BLaER1 treated with 17β-estradiol and CSF1 and Interleukin-3, amounts not matched to agents 10 nM and 100 nM (cell line): ENCODE results near the gene CD46.

ENCODE experiments used
- H3K27ac ChIP-seq, 11 experiments: shearing (Covaris generic); formaldehyde crosslinking; 2 replicates each; pipeline ENCODE4 v1.8.1; 2022
- H3K27me3 ChIP-seq, 11 experiments: shearing (Covaris generic); formaldehyde crosslinking; 2 replicates each; pipeline ENCODE4 v1.8.1; 2022
- H3K36me3 ChIP-seq, 11 experiments: shearing (Covaris generic); formaldehyde crosslinking; 2 replicates each; pipeline ENCODE4 v1.8.1; 2022
- H3K4me1 ChIP-seq, 10 experiments: shearing (Covaris generic); formaldehyde crosslinking; 2 replicates each; pipeline ENCODE4 v1.8.1; 2022
- H3K4me2 ChIP-seq, 11 experiments: shearing (Covaris generic); formaldehyde crosslinking; 2 replicates each; pipeline ENCODE4 v1.8.1; 2022
- H3K4me3 ChIP-seq, 10 experiments: shearing (Covaris generic); formaldehyde crosslinking; 2 replicates each; pipeline ENCODE4 v1.8.1; 2022
- H3K9ac ChIP-seq, 11 experiments: shearing (Covaris generic); formaldehyde crosslinking; 2 replicates each; pipeline ENCODE4 v1.8.1; 2022
- H3K9me3 ChIP-seq, 11 experiments: shearing (Covaris generic); formaldehyde crosslinking; replicated peaks in 1 of 11; 2 replicates each; pipeline ENCODE4 v1.8.1; 2022
- H4K20me1 ChIP-seq, 11 experiments: shearing (Covaris generic); formaldehyde crosslinking; 2 replicates each; pipeline ENCODE4 v1.8.1; 2022
- Cebpa-rat ChIP-seq, 11 experiments: shearing (Covaris generic); IDR thresholded peaks; 2 replicates each; pipeline ENCODE4 v1.8.1; 2022

Gene CD46

DNA sequence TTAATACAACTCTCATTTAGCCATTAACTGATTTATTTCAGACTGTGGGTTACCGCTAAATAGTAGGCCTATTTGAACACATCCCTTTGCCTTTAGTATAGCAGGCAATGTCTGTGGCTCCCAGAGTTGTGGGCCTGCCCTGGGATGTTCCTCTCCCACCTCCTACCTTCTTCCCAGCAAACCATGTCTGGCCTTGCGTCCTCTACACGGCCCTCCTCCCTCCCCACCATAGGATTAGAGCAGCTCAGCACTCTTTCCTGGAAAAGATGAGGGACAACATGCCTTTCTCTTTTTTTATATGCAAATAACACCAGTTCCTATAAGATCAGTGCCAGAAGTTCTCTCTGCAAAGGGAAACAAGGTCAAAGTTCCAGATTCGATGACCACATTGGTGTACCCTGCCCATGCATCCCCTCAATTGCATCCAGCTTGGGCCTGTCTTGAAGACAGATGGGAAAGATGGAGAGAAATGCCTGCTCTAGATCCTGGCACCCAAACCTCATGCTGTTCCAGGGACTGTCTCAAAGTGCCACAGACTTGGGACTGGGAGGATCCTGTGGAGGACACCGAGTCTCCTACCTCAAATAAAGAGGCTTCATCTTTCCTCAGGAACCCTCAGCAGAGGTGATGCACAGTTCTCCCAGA, 57.2 kb downstream of the CD46 start:
- no peak for TF ChIP-seq Cebpa-rat (IDR thresholded peaks at IDR 0.05)
- Histone ChIP-seq H3K27ac (no peak overlapping the region), H4K20me1 (peaks cover 0 to 19% (median 0%) of the 10 kb centered on the region in 11 experiments; a peak in 3 of 22 replicates)

DNA sequence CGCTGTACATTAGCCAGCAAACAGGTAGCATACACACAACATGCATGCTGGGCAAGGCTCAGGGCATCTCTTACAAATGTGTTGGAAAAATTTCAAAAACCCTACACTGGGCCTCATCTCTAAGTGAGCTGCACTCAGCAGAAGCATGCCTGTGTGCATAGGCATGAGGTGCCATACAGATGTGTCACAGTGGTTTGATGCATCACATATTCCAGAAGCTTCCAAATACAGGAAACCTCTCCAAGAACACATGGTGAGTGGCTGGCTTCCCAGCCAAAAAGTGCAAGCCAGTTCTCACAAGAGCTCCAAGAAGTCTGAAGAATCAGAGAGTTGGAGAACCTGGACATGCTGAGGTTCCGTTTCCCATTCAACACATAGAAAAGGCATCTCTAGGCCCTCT, 58.3 kb downstream of the CD46 start:
- no peak overlapping the region for H3K9ac ChIP-seq
- H4K20me1 ChIP-seq = peaks cover 0 to 24% (median 0%) of the 10 kb centered on the region in 11 experiments; a peak in 3 of 22 replicates
- peaks cover 9 to 82% (median 31%) of the 10 kb centered on the region in 11 experiments; a peak in 17 of 22 replicates for H3K36me3 ChIP-seq
- peaks cover 26 to 77% (median 41%) of the 10 kb centered on the region in 10 experiments for H3K4me1 ChIP-seq
- H3K9me3 ChIP-seq = no peaks in the 10 kb centered on the region
- TF ChIP-seq Cebpa-rat (IDR thresholded peaks at IDR 0.05) = no peak
- H3K27ac ChIP-seq = no peak overlapping the region
- H3K4me2 ChIP-seq = no peak overlapping the region
- no peak overlapping the region for H3K4me3 ChIP-seq
- no peaks in the 10 kb centered on the region for H3K27me3 ChIP-seq

More for the DNA sequence above, 57.2 kb downstream of the CD46 start:
- Histone ChIP-seq H3K9me3 (no peaks in the 10 kb centered on the region), H3K4me2 (peak overlapping the region in 1 of 11 experiments; percentile 3; a peak in 2 of 22 replicates), H3K36me3 (peaks cover 9 to 80% (median 28%) of the 10 kb centered on the region in 11 experiments; a peak in 18 of 22 replicates), H3K4me3 (no peak overlapping the region), H3K9ac (no peak overlapping the region), H3K27me3 (no peaks in the 10 kb centered on the region), H3K4me1 (peaks cover 26 to 65% (median 38%) of the 10 kb centered on the region in 10 experiments)

DNA sequence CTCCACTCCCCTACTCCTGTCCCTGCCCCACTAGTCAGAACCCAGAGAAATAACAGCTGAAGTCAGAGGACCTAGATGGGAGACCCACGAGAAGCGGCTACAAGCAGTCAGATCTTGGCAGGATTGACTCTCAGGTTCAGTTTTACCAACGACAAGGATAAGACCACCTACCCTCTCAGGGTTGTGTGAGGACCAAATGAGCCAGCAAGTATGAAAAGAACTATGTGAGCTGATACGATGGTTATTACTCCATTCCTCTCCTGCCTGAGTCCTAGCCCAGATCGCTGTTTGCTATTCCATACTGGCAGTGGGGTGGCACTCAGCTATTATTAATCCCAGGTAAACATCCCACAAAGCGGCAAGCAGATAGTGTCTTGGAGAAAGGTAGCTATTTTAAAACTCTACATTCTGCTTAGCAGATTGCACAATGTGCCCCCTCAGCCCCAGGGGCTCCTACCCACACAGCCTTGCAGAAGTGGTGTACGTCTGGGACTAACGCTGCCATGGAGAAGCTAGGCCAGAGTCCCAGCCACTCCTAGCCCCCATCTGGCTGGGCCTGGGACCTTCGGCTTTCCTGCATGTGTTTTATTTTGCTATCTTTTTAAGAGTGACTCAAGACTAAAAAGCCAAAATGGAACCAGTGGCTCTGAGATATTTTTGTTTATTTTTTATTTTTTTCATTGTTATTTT, 58.9 kb downstream of the CD46 start:
- Histone ChIP-seq H3K27me3 (no peaks in the 10 kb centered on the region), H3K36me3 (peaks cover 3 to 82% (median 30%) of the 10 kb centered on the region in 11 experiments; a peak in 15 of 22 replicates), H3K9ac (no peak overlapping the region), H3K4me3 (no peak overlapping the region), H3K27ac (no peak overlapping the region), H3K4me1 (peaks cover 26 to 79% (median 44%) of the 10 kb centered on the region in 10 experiments), H3K4me2 (peak overlapping the region in 4 of 11 experiments; percentile 8 to 42 (median 24); a peak in 6 of 22 replicates), H4K20me1 (peaks cover 0 to 30% (median 0%) of the 10 kb centered on the region in 11 experiments; a peak in 4 of 22 replicates), H3K9me3 (no peaks in the 10 kb centered on the region)
- TF ChIP-seq Cebpa-rat (IDR thresholded peaks at IDR 0.05) = 0 out of 22 replicates have a peak, but pooled peaks of 2 of the 11 experiments have one; percentile 9 to 15

DNA sequence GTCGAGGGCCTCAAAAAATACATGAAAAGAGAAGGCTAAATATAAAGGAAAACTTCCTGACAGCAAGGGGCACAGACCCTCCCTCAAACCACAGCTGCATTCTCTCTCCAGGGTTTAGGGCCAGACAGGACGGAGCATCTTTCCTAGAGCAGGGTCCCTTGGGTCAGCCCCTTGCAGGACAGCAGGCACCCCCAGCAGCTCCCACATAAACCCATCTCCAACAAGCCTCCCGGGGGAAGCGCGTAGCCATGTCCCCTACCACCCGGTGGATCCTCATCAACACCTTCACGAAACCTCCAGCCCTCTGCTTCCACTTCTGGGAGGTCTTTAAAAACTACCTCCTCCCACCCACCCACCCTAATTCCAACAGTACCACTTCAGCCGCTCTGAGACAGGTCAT, 59.5 kb downstream of the CD46 start:
- no peak for TF ChIP-seq Cebpa-rat (IDR thresholded peaks at IDR 0.05)
- Histone ChIP-seq H3K27ac (no peak overlapping the region), H3K4me1 (peaks cover 31 to 79% (median 49%) of the 10 kb centered on the region in 10 experiments), H4K20me1 (peaks cover 0 to 30% (median 0%) of the 10 kb centered on the region in 11 experiments; a peak in 4 of 22 replicates), H3K36me3 (peaks cover 0 to 78% (median 30%) of the 10 kb centered on the region in 11 experiments; a peak in 13 of 22 replicates), H3K9me3 (no peaks in the 10 kb centered on the region), H3K9ac (no peak overlapping the region), H3K27me3 (no peaks in the 10 kb centered on the region), H3K4me3 (no peak overlapping the region), H3K4me2 (peak overlapping the region in 4 of 11 experiments; percentile 8 to 42 (median 24); a peak in 6 of 22 replicates)

DNA sequence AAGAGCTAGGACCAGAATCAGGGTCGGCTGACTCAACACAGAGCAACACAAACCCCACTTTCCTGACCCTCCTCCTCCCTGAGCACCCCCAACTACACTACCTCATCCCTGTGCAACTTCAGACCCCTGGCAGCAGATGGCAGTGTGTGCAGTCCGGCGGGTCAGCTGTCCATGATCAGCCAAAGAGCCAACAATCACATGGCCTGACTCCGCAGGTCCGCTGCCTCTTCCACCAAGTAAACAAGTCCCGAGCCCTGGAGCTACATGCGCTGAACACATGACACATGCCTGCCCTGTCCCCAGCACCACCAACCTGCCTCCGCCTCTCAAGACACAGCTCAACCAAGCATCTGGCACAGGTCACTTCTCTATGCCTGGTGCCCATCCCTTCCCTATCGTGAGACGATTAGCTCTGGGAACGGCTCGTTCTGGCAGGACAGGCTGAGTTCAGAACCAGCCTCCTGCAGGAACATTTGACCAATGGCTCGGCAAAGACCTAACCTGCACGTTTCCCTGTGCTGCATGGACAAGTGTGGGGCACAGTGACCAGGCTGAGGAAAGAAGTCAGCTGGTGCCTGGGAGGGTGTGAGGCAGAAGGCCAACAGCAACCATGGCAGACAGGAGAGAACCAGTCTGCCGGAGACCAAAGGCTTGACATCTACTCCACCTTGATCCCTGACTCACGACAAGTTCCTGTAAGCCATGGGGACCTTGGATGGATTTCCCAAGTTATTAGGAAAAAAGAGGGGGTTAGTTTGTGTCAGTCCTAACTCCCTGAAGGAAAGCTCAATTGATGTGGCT, 60.3 kb downstream of the CD46 start:
- Histone ChIP-seq H3K9me3 (no peaks in the 10 kb centered on the region), H3K36me3 (peaks cover 0 to 77% (median 29%) of the 10 kb centered on the region in 11 experiments; a peak in 13 of 22 replicates), H3K4me1 (peaks cover 27 to 79% (median 47%) of the 10 kb centered on the region in 10 experiments), H3K4me2 (peak overlapping the region in 4 of 11 experiments; percentile 6 to 90 (median 88); a peak in 7 of 22 replicates), H4K20me1 (peaks cover 0 to 36% (median 0%) of the 10 kb centered on the region in 11 experiments; a peak in 4 of 22 replicates), H3K27me3 (no peaks in the 10 kb centered on the region), H3K9ac (no peak overlapping the region), H3K4me3 (no peak overlapping the region), H3K27ac (no peak overlapping the region)
- TF ChIP-seq Cebpa-rat (IDR thresholded peaks at IDR 0.05) = no peak

DNA sequence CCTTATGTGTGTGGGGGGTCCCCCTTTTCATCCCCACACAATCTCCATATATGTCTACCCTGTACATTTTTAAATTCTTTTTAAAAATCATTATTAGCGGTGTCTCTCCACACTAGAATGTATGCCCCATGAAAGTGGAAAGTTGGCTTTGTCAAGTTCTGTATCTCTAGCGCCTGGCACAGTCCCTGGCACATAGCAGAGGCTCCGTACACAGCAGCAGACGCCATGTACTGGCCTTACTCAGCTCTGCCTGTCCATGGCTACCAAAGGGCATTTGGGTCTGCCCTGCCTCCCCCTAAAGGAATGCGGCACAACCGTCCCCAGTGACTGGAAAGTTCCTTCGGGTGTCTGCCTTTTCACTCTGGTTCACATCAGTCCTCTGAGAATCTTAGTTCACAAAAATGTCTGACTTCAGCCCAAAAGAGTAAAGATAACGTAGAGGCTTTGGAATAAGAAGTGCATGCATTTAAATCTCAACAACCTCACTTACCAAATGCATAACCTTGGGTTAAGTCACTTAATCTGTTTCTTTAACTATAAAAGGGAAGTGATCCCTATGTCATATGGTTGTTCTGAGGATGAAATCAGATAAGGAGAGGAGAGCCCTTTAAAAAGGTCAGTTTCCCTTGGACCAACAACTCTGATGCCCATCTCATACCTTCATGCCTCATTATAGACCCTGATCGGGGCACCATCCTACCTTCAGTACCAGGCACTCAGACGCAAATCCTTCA, 61.1 kb downstream of the CD46 start:
- H3K27me3 ChIP-seq = no peaks in the 10 kb centered on the region

DNA sequence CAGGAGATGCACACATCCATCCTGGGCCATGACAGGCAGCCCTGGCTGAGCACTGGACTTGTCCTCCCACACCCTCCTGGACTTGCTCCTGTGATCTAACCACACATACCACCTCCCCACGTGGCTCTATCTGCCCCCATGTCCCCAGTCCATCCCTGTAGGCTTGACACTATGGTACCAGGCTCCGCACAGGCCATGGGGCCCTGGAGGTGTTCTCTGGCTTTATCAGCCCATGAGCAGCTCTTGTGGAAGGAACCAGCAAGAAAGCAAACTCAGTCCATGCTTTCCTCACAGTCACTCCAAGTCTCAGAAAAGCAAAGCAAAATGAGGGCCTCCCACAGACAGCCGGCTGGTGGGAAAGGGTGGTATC, 61.6 kb downstream of the CD46 start:
- H4K20me1 ChIP-seq = peaks cover 0 to 40% (median 0%) of the 10 kb centered on the region in 11 experiments; a peak in 4 of 22 replicates
- no peak overlapping the region for H3K9ac ChIP-seq
- peaks cover 0 to 78% (median 30%) of the 10 kb centered on the region in 11 experiments; a peak in 13 of 22 replicates for H3K36me3 ChIP-seq
- H3K27me3 ChIP-seq = no peaks in the 10 kb centered on the region
- peak overlapping the region in 3 of 11 experiments; percentile 28 to 67 (median 42); a peak in 2 of 22 replicates for H3K27ac ChIP-seq
- no peak overlapping the region for H3K4me3 ChIP-seq
- no peak for TF ChIP-seq Cebpa-rat (IDR thresholded peaks at IDR 0.05)
- H3K9me3 ChIP-seq = no peaks in the 10 kb centered on the region
- peak overlapping the region in 5 of 11 experiments; percentile 28 to 90 (median 87); a peak in 7 of 22 replicates for H3K4me2 ChIP-seq
- H3K4me1 ChIP-seq = peaks cover 14 to 76% (median 35%) of the 10 kb centered on the region in 10 experiments

More for the DNA sequence above, 61.1 kb downstream of the CD46 start:
- Histone ChIP-seq H3K4me2 (peak overlapping the region in 5 of 11 experiments; percentile 28 to 90 (median 87); a peak in 7 of 22 replicates), H3K9ac (no peak overlapping the region), H3K36me3 (peaks cover 0 to 82% (median 30%) of the 10 kb centered on the region in 11 experiments; a peak in 13 of 22 replicates), H3K4me3 (no peak overlapping the region), H3K9me3 (no peaks in the 10 kb centered on the region), H3K27ac (peak overlapping the region in 3 of 11 experiments; percentile 6 to 42 (median 28); a peak in 2 of 22 replicates), H3K4me1 (peaks cover 19 to 79% (median 40%) of the 10 kb centered on the region in 10 experiments), H4K20me1 (peaks cover 0 to 40% (median 0%) of the 10 kb centered on the region in 11 experiments; a peak in 4 of 22 replicates)
- no peak for TF ChIP-seq Cebpa-rat (IDR thresholded peaks at IDR 0.05)
